ENCODE measurements around the gene EIF6. TPM values are rescaled to one million over a fixed set of nuclear protein-coding genes. Genes with fewer than 3 reads are reported as not detected.
A peak's percentile ranks its signal among the peaks of the same experiment; 100 is the strongest.

Gene EIF6
- polyA plus RNA-seq, 4 donors: 186 to 394 (median 284) TPM

DNA sequence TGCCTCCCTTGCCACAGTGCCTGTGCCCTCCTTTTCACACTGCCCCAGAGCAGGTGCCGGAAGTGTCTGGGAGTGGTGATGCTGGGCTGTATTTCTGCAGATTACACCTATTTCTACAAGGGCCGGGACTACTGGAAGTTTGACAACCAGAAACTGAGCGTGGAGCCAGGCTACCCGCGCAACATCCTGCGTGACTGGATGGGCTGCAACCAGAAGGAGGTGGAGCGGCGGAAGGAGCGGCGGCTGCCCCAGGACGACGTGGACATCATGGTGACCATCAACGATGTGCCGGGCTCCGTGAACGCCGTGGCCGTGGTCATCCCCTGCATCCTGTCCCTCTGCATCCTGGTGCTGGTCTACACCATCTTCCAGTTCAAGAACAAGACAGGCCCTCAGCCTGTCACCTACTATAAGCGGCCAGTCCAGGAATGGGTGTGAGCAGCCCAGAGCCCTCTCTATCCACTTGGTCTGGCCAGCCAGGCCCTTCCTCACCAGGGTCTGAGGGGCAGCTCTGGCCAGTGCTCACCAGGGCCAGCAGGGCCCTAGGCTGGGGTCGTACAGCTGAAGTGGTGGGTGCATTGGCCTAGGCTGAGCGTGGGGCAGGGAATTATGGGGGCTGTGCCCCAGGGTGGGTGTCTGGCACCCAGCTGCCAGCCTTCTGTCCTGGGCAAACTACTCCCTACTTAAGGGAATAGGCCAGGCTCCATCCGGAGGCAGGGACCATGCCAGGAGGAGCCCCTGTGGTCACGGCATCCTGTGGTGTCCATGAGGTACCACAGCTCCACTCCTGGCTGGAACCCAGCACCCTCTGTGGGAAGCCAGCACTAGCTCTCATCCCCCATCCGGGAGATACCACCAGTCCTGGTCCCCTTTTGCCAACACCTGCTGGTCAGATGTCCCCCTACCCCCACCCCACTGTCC is 10.1 kb downstream of the EIF6 start:
- no peak overlapping the region for H3K4me3 ChIP-seq (ENCODE audit: low read depth in 1 of 3, low read length in 3 of 3)
- WGBS, 3 donors: 90 to 94% (median 93%) methylated on average over 23 to 24 of the region's 24 CpGs
- FAIRE-seq (no peak), DNase-seq (no peak)
- peaks cover 0 to 12% (median 0%) of the 10 kb centered on the region in 3 donors for H3K4me1 ChIP-seq (ENCODE audit: control insufficient read depth in 3 of 3, insufficient read depth in 2 of 3, low read depth in 1 of 3, low read length in 2 of 3)
- H3K27me3 ChIP-seq (ENCODE audit: control insufficient read depth in 3 of 3, insufficient read depth in 3 of 3, low read length in 3 of 3): no peaks in the 10 kb centered on the region
- no peak overlapping the region for H3K27ac ChIP-seq (ENCODE audit: low read depth in 1 of 3, low read length in 2 of 3)
- no peaks in the 10 kb centered on the region for H3K9me3 ChIP-seq (ENCODE audit: control insufficient read depth in 2 of 2, insufficient read depth in 1 of 2, low read depth in 1 of 2, low read length in 1 of 2)
- H3K36me3 ChIP-seq (ENCODE audit: control insufficient read depth in 3 of 3, insufficient read depth in 2 of 3, low read depth in 1 of 3, low read length in 3 of 3): peaks cover 1 to 86% (median 6%) of the 10 kb centered on the region in 3 donors

DNA sequence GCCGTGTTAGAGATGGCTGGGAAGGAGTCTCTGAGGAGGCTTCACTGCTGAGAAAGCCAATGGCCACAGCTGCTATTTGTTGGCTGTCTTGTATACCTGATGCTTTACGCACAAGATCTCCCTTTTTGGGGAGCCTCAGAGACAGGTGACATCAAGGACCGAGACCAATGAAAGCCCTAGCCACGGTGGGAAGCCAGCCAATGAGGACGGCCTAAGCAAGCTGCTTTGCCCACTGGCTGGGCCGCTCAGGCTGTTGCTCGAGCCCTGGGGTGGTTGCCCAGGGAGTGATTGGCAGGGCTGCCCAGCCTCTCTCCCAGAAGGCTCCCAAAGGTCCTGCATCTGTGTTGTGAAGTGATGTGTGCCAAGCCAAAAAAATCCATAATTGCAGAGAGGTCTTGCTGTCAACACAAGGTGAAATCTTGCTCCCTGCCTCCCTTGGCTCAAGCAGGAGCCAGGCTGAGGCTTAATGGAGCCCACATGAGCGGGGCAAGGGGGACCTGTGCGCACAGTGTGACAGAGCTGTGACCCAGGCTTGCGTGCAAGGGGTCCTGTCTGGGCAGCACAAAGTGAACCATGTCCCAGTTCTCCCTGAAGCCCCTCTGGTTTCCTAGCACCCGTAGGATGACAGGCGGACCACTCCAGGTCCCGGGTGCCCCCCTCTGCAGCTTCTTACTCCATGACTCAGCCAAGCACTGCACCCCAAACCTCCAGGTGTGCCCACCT is 11.0 kb downstream of the EIF6 start:
- H3K27ac ChIP-seq (ENCODE audit: low read depth in 1 of 3, low read length in 2 of 3): no peak overlapping the region
- no peaks in the 10 kb centered on the region for H3K9me3 ChIP-seq (ENCODE audit: control insufficient read depth in 2 of 2, insufficient read depth in 1 of 2, low read depth in 1 of 2, low read length in 1 of 2)
- no peak for DNase-seq
- H3K27me3 ChIP-seq (ENCODE audit: control insufficient read depth in 3 of 3, insufficient read depth in 3 of 3, low read length in 3 of 3): no peaks in the 10 kb centered on the region
- 84 to 88% (median 86%) methylated on average over 12 to 13 of the region's 13 CpGs for WGBS, 3 donors
- no peak for FAIRE-seq
- H3K36me3 ChIP-seq (ENCODE audit: control insufficient read depth in 3 of 3, insufficient read depth in 2 of 3, low read depth in 1 of 3, low read length in 3 of 3): peaks cover 0 to 81% (median 2%) of the 10 kb centered on the region in 3 donors
- no peak overlapping the region for H3K4me3 ChIP-seq (ENCODE audit: low read depth in 1 of 3, low read length in 3 of 3)
- H3K4me1 ChIP-seq (ENCODE audit: control insufficient read depth in 3 of 3, insufficient read depth in 2 of 3, low read depth in 1 of 3, low read length in 2 of 3): peaks cover 0 to 13% (median 0%) of the 10 kb centered on the region in 3 donors

DNA sequence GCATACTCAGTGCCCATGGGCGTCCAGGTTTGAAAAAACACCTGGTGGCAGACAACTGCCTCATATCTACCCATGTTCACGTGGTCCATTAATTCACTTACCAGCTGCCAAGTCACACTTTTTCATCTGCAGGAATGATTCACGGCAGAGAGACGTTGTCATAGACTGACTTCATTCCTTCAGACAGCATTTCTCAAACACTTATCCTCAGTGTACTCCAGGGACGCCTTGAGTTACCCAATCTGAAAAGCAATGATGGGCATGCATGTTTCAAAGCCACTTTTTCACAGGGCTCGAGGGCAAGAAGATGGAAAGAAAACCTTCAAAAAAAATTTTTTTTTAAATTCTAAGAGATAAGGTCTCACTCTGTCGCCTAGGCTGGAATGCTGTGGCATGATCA is 12.7 kb downstream of the EIF6 start:
- Histone ChIP-seq H3K9me3 (ENCODE audit: control insufficient read depth in 2 of 2, insufficient read depth in 1 of 2, low read depth in 1 of 2, low read length in 1 of 2) (no peaks in the 10 kb centered on the region), H3K27ac (ENCODE audit: low read depth in 1 of 3, low read length in 2 of 3) (no peak overlapping the region), H3K27me3 (ENCODE audit: control insufficient read depth in 3 of 3, insufficient read depth in 3 of 3, low read length in 3 of 3) (no peaks in the 10 kb centered on the region), H3K4me3 (ENCODE audit: low read depth in 1 of 3, low read length in 3 of 3) (no peak overlapping the region), H3K36me3 (ENCODE audit: control insufficient read depth in 3 of 3, insufficient read depth in 2 of 3, low read depth in 1 of 3, low read length in 3 of 3) (peaks cover 2 to 89% (median 3%) of the 10 kb centered on the region in 3 donors), H3K4me1 (ENCODE audit: control insufficient read depth in 3 of 3, insufficient read depth in 2 of 3, low read depth in 1 of 3, low read length in 2 of 3) (peaks cover 0 to 11% (median 2%) of the 10 kb centered on the region in 3 donors)
- no peak for DNase-seq
- FAIRE-seq: no peak
- WGBS, 3 donors: 76 to 79% (median 77%) methylated on average over 7 of the region's 7 CpGs

DNA sequence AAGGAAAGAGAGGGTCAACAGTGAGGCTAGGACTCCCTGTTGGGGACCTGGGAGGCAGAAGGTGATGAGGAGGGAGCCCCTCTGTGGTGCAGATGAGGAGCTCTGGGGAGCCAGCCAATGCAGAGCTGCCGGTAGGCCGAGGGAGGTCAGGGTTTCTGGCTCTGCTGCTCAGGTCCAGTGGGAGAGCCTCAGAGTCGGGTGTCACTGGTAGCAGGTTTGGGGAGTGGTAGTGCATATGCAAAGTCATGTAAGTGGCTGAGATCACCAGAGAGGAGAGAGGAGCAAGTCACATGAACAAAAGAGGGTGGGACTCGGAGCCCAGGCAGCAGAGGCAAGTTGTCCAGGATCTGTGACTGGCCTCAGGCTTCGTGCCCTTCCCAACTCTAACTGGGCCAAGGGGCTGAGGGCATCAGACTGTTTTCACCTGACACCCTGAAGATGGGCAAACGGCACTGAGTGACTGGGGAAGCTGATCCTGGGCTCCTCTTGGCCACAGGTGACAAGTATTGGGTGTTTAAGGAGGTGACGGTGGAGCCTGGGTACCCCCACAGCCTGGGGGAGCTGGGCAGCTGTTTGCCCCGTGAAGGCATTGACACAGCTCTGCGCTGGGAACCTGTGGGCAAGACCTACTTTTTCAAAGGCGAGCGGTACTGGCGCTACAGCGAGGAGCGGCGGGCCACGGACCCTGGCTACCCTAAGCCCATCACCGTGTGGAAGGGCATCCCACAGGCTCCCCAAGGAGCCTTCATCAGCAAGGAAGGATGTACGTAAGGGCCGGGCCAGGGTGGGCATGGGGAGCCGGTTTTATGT is 13.3 kb downstream of the EIF6 start:
- no peak overlapping the region for H3K4me3 ChIP-seq (ENCODE audit: low read depth in 1 of 3, low read length in 3 of 3)
- H3K36me3 ChIP-seq (ENCODE audit: control insufficient read depth in 3 of 3, insufficient read depth in 2 of 3, low read depth in 1 of 3, low read length in 3 of 3): peaks cover 2 to 89% (median 6%) of the 10 kb centered on the region in 3 donors
- 90 to 97% (median 91%) methylated on average over 19 to 20 of the region's 20 CpGs for WGBS, 3 donors
- no peak overlapping the region for H3K27ac ChIP-seq (ENCODE audit: low read depth in 1 of 3, low read length in 2 of 3)
- peaks cover 0 to 4% (median 2%) of the 10 kb centered on the region in 3 donors for H3K4me1 ChIP-seq (ENCODE audit: control insufficient read depth in 3 of 3, insufficient read depth in 2 of 3, low read depth in 1 of 3, low read length in 2 of 3)
- H3K9me3 ChIP-seq (ENCODE audit: control insufficient read depth in 2 of 2, insufficient read depth in 1 of 2, low read depth in 1 of 2, low read length in 1 of 2): no peaks in the 10 kb centered on the region
- DNase-seq: no peak
- no peak for FAIRE-seq
- H3K27me3 ChIP-seq (ENCODE audit: control insufficient read depth in 3 of 3, insufficient read depth in 3 of 3, low read length in 3 of 3): no peaks in the 10 kb centered on the region

DNA sequence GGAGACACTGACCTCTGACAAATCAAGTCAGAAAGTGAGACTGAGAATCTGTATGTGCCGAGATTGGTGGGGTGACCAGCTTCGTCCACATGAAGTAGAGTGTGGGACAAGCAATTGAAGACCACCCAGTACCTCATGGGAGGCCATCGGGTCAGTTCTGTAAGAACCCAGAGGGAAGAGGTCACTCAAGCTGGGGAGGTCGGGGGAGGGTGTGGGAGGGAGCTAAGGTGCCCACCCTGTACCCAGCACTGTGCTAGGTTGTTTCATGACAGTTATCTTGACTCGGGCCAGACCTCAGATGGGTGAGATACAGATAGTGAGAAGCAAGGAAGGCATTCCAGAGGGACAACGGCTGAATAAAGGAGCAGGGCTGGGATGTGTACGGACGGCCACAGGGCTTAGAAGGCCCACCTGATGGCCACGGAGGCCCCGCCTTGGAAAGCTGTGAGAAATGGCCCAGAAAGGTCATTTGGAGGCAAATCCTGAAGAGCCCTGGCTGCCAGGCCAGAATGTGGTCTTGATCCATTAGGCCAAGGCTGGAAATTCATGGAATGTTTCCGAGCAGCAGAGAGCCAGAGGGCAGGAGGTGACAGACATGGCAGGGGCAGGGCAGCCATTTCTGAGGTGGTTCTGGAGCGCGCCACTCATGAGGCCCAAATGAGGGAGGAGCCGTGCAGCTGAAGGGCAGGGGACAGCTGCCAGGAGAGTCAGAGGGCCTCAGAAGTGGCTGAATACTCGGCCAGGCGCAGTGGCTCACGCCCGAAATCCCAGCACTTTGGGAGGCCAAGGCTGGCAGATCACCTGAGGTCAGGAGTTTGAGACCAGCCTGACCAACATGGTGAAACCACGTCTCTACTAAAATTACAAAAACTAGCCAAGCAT is 14.3 kb downstream of the EIF6 start:
- no peak for FAIRE-seq

DNA sequence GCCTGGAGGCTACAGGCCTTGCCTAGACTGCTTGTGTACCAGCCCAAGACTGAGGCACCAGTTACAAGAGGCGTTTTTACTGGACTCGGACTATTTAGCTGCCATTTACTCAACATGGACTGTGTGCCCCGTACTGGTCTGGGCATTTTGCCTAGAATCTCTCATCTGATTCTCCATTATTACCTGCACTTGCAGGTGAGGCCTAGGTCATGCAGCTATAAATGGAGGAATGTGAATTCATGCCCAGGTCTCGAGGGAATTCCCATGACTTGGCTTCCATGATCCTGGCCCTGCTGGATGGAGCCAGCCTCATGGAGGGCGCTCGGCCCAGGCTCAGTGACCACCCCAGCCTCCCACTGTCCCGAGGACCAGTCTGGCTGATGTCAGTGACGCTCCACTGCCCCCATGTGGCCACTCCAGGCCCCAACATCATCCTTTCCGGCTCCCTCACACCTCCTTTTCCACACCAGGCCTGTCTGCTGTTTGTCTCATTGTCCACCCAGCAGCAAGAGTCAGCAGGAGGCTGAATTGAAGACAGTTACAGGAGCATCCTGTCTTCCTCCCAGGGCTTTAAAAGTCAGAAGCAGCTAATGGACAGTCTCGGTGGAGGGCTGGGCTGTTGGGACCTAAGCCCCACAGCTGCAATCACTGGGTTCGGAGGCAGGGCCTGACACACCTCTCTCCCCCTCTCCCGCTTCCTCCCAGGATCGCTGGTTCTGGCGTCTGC is 15.4 kb downstream of the EIF6 start:
- Histone ChIP-seq H3K9me3 (ENCODE audit: control insufficient read depth in 2 of 2, insufficient read depth in 1 of 2, low read depth in 1 of 2, low read length in 1 of 2) (no peaks in the 10 kb centered on the region), H3K4me3 (ENCODE audit: low read depth in 1 of 3, low read length in 3 of 3) (no peak overlapping the region), H3K36me3 (ENCODE audit: control insufficient read depth in 3 of 3, insufficient read depth in 2 of 3, low read depth in 1 of 3, low read length in 3 of 3) (peaks cover 2 to 77% (median 6%) of the 10 kb centered on the region in 3 donors), H3K27me3 (ENCODE audit: control insufficient read depth in 3 of 3, insufficient read depth in 3 of 3, low read length in 3 of 3) (no peaks in the 10 kb centered on the region), H3K4me1 (ENCODE audit: control insufficient read depth in 3 of 3, insufficient read depth in 2 of 3, low read depth in 1 of 3, low read length in 2 of 3) (peaks cover 0 to 3% (median 2%) of the 10 kb centered on the region in 3 donors), H3K27ac (ENCODE audit: low read depth in 1 of 3, low read length in 2 of 3) (peak overlapping the region in 1 of 3 donors; percentile 22)
- DNase-seq (peak; percentile 73 to 89), FAIRE-seq (no peak)
- WGBS, 3 donors: 42 to 52% (median 51%) methylated on average over 14 of the region's 14 CpGs

More for the DNA sequence above, 14.3 kb downstream of the EIF6 start:
- no peak overlapping the region for H3K4me3 ChIP-seq (ENCODE audit: low read depth in 1 of 3, low read length in 3 of 3)
- peaks cover 2 to 81% (median 6%) of the 10 kb centered on the region in 3 donors for H3K36me3 ChIP-seq (ENCODE audit: control insufficient read depth in 3 of 3, insufficient read depth in 2 of 3, low read depth in 1 of 3, low read length in 3 of 3)
- H3K9me3 ChIP-seq (ENCODE audit: control insufficient read depth in 2 of 2, insufficient read depth in 1 of 2, low read depth in 1 of 2, low read length in 1 of 2): no peaks in the 10 kb centered on the region
- no peak for DNase-seq
- WGBS, 3 donors: 91 to 93% (median 91%) methylated on average over 19 of the region's 19 CpGs
- peak overlapping the region in 1 of 3 donors; percentile 8 for H3K27ac ChIP-seq (ENCODE audit: low read depth in 1 of 3, low read length in 2 of 3)
- H3K27me3 ChIP-seq (ENCODE audit: control insufficient read depth in 3 of 3, insufficient read depth in 3 of 3, low read length in 3 of 3): no peaks in the 10 kb centered on the region
- peaks cover 0 to 3% (median 2%) of the 10 kb centered on the region in 3 donors for H3K4me1 ChIP-seq (ENCODE audit: control insufficient read depth in 3 of 3, insufficient read depth in 2 of 3, low read depth in 1 of 3, low read length in 2 of 3)

DNA sequence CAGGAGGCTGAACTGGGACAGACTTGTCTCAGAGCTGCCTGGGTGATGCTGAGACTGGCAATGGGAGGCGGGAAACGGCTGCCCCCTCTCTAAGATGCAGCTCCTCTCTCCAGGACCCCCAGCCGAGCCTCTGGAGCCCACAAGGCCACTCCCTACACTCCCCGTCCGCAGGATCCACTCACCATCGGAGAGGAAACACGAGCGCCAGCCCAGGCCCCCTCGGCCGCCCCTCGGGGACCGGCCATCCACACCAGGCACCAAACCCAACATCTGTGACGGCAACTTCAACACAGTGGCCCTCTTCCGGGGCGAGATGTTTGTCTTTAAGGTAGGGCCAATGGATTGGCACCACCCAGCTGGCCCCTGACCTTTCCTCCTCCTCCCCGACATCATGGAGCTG is 17.5 kb downstream of the EIF6 start:
- Histone ChIP-seq H3K27ac (ENCODE audit: low read depth in 1 of 3, low read length in 2 of 3) (no peak overlapping the region), H3K9me3 (ENCODE audit: control insufficient read depth in 2 of 2, insufficient read depth in 1 of 2, low read depth in 1 of 2, low read length in 1 of 2) (no peaks in the 10 kb centered on the region), H3K4me3 (ENCODE audit: low read depth in 1 of 3, low read length in 3 of 3) (no peak overlapping the region), H3K27me3 (ENCODE audit: control insufficient read depth in 3 of 3, insufficient read depth in 3 of 3, low read length in 3 of 3) (no peaks in the 10 kb centered on the region), H3K4me1 (ENCODE audit: control insufficient read depth in 3 of 3, insufficient read depth in 2 of 3, low read depth in 1 of 3, low read length in 2 of 3) (peaks cover 0 to 14% (median 7%) of the 10 kb centered on the region in 3 donors), H3K36me3 (ENCODE audit: control insufficient read depth in 3 of 3, insufficient read depth in 2 of 3, low read depth in 1 of 3, low read length in 3 of 3) (peaks cover 2 to 67% (median 6%) of the 10 kb centered on the region in 3 donors)
- FAIRE-seq: no peak
- 93 to 97% (median 94%) methylated on average over 16 of the region's 16 CpGs for WGBS, 3 donors
- no peak for DNase-seq

All from small intestine (tissue), 7 donors.